Measurements from ENCODE around the gene PEAK1.

PEAK1 gene

GRCh38 chr15:77396692-77397091 lies 23.2 kb downstream of the PEAK1 start:
- DNase-seq: no peak

- no peak for DNase-seq
Observed at GRCh38 chr15:77395013-77395774, 24.7 kb downstream of the PEAK1 start.

- DNase-seq: no peak
Observed at GRCh38 chr15:77393471-77393840, 26.4 kb downstream of the PEAK1 start.

DNA sequence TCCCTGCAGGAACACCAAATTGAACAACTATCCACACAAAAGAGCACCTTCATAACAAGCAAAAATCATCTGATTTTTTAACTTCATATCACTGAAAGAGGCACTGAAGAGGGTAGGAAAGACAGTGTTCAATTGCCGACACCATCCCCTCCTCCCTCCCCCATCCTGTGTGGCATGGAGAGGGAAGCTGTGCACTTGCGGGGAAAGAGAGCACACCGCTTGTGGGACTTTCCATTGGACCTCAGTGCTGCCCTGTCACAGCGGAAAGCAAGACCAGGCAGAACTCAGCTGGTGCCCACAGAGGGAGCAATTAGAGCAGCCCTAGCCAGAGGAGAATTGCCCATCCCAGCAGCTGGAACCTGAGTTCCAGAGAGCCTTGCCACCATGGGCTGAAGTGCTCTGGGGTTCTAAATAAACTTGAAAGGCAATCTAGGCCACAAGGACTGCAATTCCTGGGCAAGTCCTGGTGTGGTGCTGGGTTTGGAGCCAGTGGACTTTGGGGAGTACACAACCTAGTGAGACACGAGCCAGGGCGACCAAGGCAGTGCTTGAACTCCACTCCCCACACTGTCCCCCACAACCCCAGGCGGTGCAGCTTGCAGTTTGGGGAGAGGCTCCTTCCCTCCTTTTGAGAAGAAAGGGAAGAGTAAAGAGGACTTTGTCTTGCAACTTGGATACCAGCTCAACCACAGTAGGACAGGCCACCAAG lies 27.0 kb downstream of the PEAK1 start:
- DNase-seq: no peak

DNA sequence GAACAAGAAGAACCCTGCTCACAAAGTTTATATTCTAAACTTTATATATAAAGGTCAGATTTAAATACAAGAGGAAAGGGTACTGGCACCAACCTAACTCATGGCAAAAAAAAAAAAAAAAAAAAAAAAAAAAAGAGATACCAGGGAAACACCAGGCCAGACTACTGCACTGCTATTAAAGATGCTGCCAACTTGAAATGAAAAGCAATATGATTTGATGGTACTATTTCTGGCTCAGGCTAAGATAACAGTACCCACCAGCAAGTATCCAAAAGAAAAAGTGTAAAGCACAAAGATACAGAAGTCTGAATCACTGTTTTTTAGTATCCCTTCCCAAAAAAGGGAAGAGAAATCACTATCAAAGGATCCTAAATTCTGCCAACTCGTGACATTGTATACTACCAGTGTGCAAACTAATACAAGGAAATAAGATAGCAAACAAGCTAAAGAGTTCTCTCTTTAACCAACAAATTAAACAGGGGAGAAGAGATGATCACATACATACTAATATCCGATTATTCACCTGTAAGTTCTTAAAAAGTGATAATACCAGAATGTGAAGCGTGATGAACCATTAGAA lies 28.4 kb downstream of the PEAK1 start:
- DNase-seq: no peak

- DNase-seq: no peak
Observed at GRCh38 chr15:77387365-77388105, 32.4 kb downstream of the PEAK1 start.

DNA sequence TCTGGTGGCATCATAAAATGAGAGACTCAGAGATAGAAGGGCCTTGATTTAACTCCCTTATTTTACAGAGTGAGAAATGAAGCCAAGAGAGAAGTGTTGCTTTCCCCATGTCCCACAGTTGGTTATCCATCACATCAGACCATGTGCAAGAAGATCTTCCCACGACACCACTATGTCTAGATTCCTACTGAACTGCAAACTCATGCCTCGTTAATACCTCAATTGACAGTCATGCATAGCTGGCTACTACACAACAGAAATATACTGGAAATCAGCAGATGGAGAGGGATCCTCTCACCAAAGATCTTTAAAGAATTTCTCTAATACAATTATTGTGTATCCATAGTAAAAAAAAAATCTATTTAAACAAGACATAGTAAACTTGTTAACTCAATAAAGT lies 33.3 kb downstream of the PEAK1 start:
- no peak for DNase-seq

- DNase-seq: no peak
Observed at GRCh38 chr15:77384589-77385359, 35.1 kb downstream of the PEAK1 start.

DNA sequence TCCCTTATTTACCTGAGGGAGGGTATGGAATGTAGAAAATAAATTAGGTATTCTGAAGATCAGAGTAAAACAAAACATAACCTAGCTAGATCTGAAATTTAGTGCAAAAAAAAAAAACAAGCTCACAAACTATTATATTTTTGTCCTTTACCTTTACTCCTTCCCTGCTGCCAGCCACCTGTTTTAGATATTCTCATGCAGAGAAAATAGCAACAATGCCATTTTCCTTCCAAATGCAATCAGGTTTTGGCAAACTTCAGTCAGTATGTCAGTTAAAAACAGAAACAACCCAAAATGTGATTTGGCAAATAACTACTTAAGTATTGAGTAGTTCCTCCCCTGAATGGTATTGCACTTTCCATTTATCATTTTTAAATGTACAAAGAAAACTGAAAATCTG lies 35.8 kb downstream of the PEAK1 start:
- DNase-seq: no peak

DNA sequence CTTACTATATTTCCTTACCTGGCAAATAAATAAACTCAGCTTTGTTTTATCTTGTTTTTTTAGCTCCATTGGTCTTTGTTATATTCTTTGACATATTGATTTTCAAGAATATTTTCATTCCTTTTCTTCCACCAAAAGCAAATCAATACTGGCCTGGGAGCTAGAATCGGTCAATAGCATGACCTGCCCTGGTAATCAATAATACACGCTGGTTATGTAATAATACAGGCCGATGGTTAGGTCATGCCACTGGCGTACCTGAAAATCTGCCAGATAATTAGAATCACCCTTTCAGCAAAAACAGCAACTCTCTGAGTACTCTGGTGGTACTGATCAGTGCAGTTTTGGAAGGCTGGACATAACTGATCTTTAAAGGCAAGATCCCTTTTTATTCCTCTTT lies 39.9 kb downstream of the PEAK1 start:
- no peak for DNase-seq

DNA sequence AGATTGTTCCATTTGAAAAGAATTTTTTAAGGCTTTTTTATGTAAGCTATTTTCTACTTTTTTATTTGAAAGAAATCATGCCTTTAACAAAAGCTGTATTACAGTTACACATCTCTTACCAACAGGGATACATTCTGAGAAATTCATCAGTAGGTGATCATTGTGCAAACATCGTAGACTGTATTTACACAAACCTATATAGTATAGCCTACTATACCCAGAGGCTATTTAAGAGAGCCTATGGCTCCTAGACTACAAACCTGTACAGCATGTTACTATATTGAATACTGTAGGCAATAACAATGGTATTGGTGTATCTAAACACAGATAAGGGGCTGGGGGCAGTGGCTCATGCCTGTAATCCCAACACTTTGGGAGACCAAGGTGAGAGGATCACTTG lies 43.1 kb downstream of the PEAK1 start:
- DNase-seq: no peak

DNA sequence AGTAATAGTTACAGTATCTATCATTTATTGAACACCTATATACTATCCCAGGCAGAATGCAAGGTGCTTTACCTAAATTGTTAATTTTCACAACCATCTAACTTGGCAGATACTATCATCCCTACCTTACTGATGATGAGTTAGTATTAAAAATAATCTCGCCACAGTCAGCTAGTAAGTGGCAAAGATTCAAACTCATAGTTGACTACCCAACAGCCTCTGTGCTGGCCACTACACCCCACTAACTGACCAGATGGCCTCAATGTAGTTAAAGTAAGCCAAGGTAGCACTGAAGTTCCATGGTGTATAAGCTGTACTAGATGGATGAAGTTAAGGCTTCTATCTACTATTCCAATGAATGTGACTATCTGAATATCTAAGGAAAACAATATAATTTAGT lies 44.8 kb downstream of the PEAK1 start:
- DNase-seq: no peak

DNA sequence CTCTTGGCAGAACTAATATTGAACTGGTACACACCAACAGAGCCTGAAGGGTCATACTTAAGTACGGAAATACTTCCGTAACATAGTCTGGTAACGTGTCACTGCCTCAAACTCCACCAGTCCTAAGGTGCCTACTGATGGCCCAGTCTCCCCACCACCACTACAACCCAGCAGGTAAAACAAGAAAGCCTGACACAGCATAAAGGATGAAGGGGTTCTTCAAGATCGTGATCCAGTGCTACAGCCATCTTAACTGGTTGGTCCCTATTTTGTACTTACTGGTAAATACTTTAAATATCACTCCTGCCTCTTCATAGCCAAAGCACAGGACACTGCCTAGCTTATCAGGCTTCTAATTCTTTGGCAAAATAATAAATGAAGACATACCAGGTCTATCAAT lies 46.5 kb downstream of the PEAK1 start:
- DNase-seq: no peak

- no peak for DNase-seq
Observed at GRCh38 chr15:77371850-77372563, 47.9 kb downstream of the PEAK1 start.

DNA sequence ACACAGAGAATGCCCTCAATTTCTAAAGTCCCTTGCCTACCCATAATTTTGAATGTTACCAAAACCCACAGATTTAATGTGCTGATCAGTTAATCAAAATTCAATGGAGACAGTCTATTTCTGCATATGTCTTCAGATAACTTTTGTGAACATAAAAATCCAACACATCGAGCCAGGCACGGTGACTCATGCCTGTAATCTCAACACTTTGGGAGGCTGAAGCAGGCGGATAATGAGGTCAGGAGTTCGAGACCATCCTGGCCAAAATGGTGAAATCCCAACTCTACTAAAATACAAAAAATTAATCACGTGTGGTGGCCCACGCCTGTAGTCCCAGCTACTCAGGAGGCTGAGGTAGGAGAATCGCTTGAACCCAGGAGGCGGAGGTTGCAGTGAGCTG lies 49.3 kb downstream of the PEAK1 start:
- no peak for DNase-seq

- DNase-seq: no peak
Observed at GRCh38 chr15:77369168-77369567, 50.7 kb downstream of the PEAK1 start.

GRCh38 chr15:77367631-77368030 lies 52.3 kb downstream of the PEAK1 start:
- no peak for DNase-seq

GRCh38 chr15:77361456-77361855 lies 58.4 kb downstream of the PEAK1 start:
- DNase-seq: no peak

GRCh38 chr15:77358545-77359240 lies 61.2 kb downstream of the PEAK1 start:
- no peak for DNase-seq

DNA sequence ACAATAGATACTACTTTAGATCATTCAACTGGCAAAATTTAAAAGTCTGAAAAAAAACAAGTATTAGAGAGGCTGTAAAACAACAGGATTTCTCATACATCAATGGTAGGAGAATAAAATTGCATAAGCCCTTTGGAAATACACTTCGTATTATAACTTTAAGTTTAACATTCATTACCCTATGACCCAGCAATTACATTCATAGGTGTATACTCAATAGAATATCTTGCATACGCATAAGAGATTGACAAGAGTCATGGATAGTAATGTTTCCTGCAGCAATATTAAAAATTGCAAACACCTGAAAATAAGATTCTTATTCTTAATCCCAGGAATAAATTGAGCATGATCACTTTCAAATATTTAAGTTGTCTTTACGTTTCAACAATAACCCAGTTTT lies 63.6 kb downstream of the PEAK1 start:
- DNase-seq: no peak

DNA sequence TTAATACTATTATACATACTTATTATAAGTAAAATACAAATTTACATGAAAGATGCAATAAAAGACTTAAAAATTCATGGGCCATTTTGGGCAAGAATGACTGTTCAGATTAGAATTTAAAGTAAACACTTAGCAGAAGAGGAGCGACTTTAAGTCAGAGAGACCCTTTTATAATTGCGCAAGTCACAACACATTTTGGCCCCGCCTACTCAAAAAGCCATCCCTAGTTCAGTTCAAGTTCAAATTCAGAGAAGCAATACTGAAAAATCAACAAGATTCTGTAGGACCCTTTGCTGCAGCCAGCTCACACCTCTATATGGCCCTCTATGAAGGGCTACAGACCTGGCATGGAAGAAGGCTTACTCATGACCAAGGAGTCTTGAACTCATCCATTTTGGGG lies 64.6 kb downstream of the PEAK1 start:
- DNase-seq: no peak

DNA sequence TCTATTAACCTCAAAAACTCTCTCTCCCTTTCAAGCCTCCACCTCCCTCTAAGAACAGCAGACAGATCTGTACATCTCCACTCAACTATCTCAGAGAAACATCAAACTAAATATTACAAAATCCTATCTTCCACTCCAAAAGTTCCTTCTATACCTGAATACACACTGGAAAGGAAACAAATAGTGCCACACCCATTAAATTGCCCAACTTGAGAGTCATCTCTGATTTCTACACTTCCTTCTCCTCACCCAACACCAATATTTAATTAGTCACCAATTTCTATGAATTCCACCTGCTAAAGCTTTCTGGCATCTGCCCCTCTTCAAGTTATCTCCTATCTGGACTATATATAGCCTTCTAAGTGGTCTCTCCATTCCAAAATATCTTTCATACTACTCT lies 65.8 kb downstream of the PEAK1 start:
- no peak for DNase-seq
